Naive thymus-derived CD4-positive, alpha-beta T cell (primary cell): ENCODE results near the gene DYNC1I1. TPM values are rescaled to one million over a fixed set of nuclear protein-coding genes. Genes with fewer than 3 reads are reported as not detected.

Source experiments
- ATAC-seq: fragments of 150-1000 bp; cut with Tn5 transposase; 2 replicates; pipeline ENCODE4 v1.10.0; 2021; ENCODE audit warnings: mild to moderate bottlenecking, moderate library complexity
- CTCF ChIA-PET: fragments of 350-600 bp; sonication (Branson Sonifier 250); formaldehyde crosslinking; loops from one replicate; lab custom pipeline; 2021; ENCODE audit warnings: antibody characterized with exemption; lab: Charles Lee
- POLR2A ChIA-PET: fragments of 350-600 bp; sonication (Branson Sonifier 250); formaldehyde crosslinking; loops from one replicate; lab custom pipeline; 2021; ENCODE audit warnings: antibody characterized with exemption, inconsistent platforms; lab: Charles Lee
- DNase-seq, 9 donors: peaks; one replicate each; pipeline versions ENCODE4 v3.0.0 to v3.0.0-alpha.2; 2020 to 2022; ENCODE audit warnings: mixed read lengths in 1 of 9
- H3K27ac ChIP-seq: one replicate; pipeline ENCODE4 v1.7.0; 2013; ENCODE audit warnings: mild to moderate bottlenecking, low read depth, low read length, moderate library complexity
- H3K27me3 ChIP-seq, 2 donors: one replicate each; pipeline ENCODE4 v1.7.0; 2013; ENCODE audit warnings: low read length in 2 of 2, mild to moderate bottlenecking in 2 of 2, moderate library complexity in 2 of 2; ENCODE audit not compliant: control insufficient read depth in 2 of 2, insufficient read depth in 2 of 2
- H3K36me3 ChIP-seq, 3 experiments: 1 replicate in 2 of 3; 2 replicates in 1 of 3; pipeline ENCODE4 v1.7.0; 2013; ENCODE audit warnings: low read length in 3 of 3, mild to moderate bottlenecking in 3 of 3, moderate library complexity in 1 of 3; ENCODE audit not compliant: insufficient read depth in 3 of 3, control insufficient read depth in 2 of 3
- H3K4me1 ChIP-seq, 2 donors: one replicate each; pipeline ENCODE4 v1.7.0; 2013; ENCODE audit warnings: low read length in 2 of 2, mild to moderate bottlenecking in 2 of 2, moderate library complexity in 1 of 2; ENCODE audit not compliant: control insufficient read depth in 2 of 2, insufficient read depth in 2 of 2
- H3K4me3 ChIP-seq: 2 replicates; pipeline ENCODE4 v1.7.0; 2013; ENCODE audit warnings: mild to moderate bottlenecking, low read length
- H3K9me3 ChIP-seq, 3 experiments: 1 replicate in 2 of 3; 2 replicates in 1 of 3; pipeline ENCODE4 v1.7.0; 2013; ENCODE audit warnings: low read length in 3 of 3; ENCODE audit not compliant: control insufficient read depth in 2 of 3
- H3K27ac Mint-ChIP-seq, 9 donors: one replicate each; pipeline ENCODE4 v1.8.0; 2020 to 2022; ENCODE audit warnings: mixed read lengths in 9 of 9, mild to moderate bottlenecking in 8 of 9, moderate library complexity in 5 of 9, inconsistent platforms in 2 of 9
- H3K27me3 Mint-ChIP-seq, 5 donors: one replicate each; pipeline ENCODE4 v1.8.0; 2021 to 2022; ENCODE audit warnings: mixed read lengths in 5 of 5, mild to moderate bottlenecking in 1 of 5
- H3K36me3 Mint-ChIP-seq, 5 donors: one replicate each; pipeline ENCODE4 v1.8.0; 2020 to 2022; ENCODE audit warnings: mixed read lengths in 5 of 5, mild to moderate bottlenecking in 3 of 5, inconsistent platforms in 1 of 5
- H3K4me1 Mint-ChIP-seq, 7 donors: one replicate each; pipeline ENCODE4 v1.8.0; 2020 to 2022; ENCODE audit warnings: mixed read lengths in 7 of 7, mild to moderate bottlenecking in 3 of 7, inconsistent platforms in 1 of 7
- H3K4me3 Mint-ChIP-seq, 10 donors: one replicate each; pipeline ENCODE4 v1.8.0; 2020 to 2022; ENCODE audit warnings: mild to moderate bottlenecking in 10 of 10, mixed read lengths in 10 of 10, moderate library complexity in 6 of 10, inconsistent platforms in 2 of 10
- H3K9me3 Mint-ChIP-seq, 11 donors: one replicate each; pipeline ENCODE4 v1.8.0; 2020 to 2022; ENCODE audit warnings: mixed read lengths in 11 of 11, mild to moderate bottlenecking in 4 of 11, inconsistent platforms in 1 of 11, moderate library complexity in 1 of 11
- intact Hi-C, 2 donors: fragments of 100-400 bp; cut with micrococcal nuclease; formaldehyde crosslinking; loops; one replicate each; pipeline ENCODE4 v1.15.1; 2023
- polyA plus RNA-seq, 2 donors: library from polyadenylated mRNA; unstranded; fragments of 300-500 nt; fragmentation: Illumina TruSeq; gene quantifications; one replicate each; pipeline ENCODE4 v1.2.3, GENCODE V29; 2021
- total RNA-seq, 6 experiments: library from RNA in 5 of 6; stranded (reverse) in 5 of 6; gene quantifications; 1 replicate in 5 of 6; 2 replicates in 1 of 6; pipeline ENCODE4 v1.2.3 and lab custom pipeline; 2021 to 2026

The DYNC1I1 gene
- total and polyA plus RNA-seq, 7 experiments from 2014 or later: 0.61 TPM; not detected in 6

- H3K36me3 Mint-ChIP-seq: no peaks in the 10 kb centered on the region
- Histone ChIP-seq H3K4me3 (no peak overlapping the region), H3K4me1 (no peaks in the 10 kb centered on the region), H3K27ac (no peak overlapping the region), H3K27me3 (no peaks in the 10 kb centered on the region), H3K9me3 (no peaks in the 10 kb centered on the region), H3K36me3 (no peaks in the 10 kb centered on the region)
- ATAC-seq (no peak), DNase-seq (no peak)
- intact Hi-C loops: no loop called here
- POLR2A ChIA-PET: no interaction called here
- no peak overlapping the region for H3K4me3 Mint-ChIP-seq
- peaks cover 15 to 55% (median 28%) of the 10 kb centered on the region in 5 donors for H3K27me3 Mint-ChIP-seq
- CTCF ChIA-PET: no interaction called here
- H3K27ac Mint-ChIP-seq: no peak overlapping the region
- H3K9me3 Mint-ChIP-seq: peaks cover 0 to 2% (median 0%) of the 10 kb centered on the region in 11 donors
- peaks cover 0 to 4% (median 0%) of the 10 kb centered on the region in 7 donors for H3K4me1 Mint-ChIP-seq
These were observed 242.3 kb downstream of the DYNC1I1 start for GRCh38 chr7:96014617-96015016.

DNA sequence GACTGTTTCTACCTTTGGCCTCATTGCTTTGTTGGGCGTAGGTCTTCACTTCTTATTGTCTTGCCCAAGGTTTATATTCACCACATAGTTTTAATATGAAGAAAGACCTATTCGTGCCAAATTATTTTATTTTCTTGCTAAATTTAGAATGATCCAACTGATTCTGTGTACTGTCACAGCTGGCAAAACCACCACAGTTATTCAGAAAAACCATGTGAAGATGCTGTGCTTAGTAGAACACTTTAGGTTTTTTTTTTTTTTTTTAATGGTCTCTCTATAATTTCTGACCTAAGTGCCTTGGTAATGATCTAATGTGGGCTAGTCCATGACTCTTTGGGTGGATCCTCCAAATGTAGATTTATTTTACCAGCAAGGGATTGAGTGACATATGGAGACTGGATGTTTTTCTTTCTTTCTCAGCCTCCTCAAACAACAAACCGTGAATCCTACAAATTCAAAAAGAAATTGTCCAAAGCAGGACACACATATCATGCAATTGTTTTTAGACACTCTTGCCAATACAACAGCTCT, 243.8 kb downstream of the DYNC1I1 start:
- Histone ChIP-seq H3K27me3 (no peaks in the 10 kb centered on the region), H3K9me3 (no peaks in the 10 kb centered on the region), H3K36me3 (no peaks in the 10 kb centered on the region), H3K4me1 (no peaks in the 10 kb centered on the region), H3K27ac (no peak overlapping the region), H3K4me3 (no peak overlapping the region)
- ChIA-PET POLR2A (no interaction called here), CTCF (no interaction called here)
- Mint-ChIP-seq H3K4me1 (peaks cover 0 to 4% (median 0%) of the 10 kb centered on the region in 7 donors), H3K36me3 (no peaks in the 10 kb centered on the region), H3K27ac (no peak overlapping the region), H3K9me3 (peaks cover 0 to 4% (median 0%) of the 10 kb centered on the region in 11 donors), H3K4me3 (no peak overlapping the region), H3K27me3 (peaks cover 15 to 55% (median 29%) of the 10 kb centered on the region in 5 donors)
- ATAC-seq (no peak), DNase-seq (no peak)
- intact Hi-C loops: no loop called here

- no peak for ATAC-seq
These were observed 244.4 kb downstream of the DYNC1I1 start for GRCh38 chr7:96016735-96017134.

DNA sequence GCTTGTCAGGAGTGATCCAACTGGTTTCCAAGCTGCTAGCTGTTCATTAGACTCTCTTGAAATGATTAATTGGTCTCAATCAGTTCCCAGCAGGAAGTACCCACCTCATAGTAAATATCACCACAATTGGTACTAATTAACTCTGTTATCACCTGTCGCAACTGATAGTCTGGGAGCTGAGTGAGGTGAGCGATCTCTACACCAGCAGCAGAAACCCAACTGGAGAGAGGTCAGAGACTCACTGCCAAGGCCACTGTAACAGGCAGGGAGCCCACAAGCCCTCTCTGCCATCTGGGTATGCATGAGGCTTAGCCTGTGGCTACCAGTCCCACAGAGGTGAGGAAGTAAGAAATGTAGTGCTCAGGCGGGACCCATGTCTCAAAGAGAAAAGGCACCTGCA, 245.5 kb downstream of the DYNC1I1 start:
- H3K4me3 ChIP-seq: no peak overlapping the region
- no peaks in the 10 kb centered on the region for H3K36me3 Mint-ChIP-seq
- peaks cover 10 to 44% (median 28%) of the 10 kb centered on the region in 5 donors for H3K27me3 Mint-ChIP-seq
- H3K9me3 Mint-ChIP-seq: peaks cover 0 to 4% (median 0%) of the 10 kb centered on the region in 11 donors
- no peaks in the 10 kb centered on the region for H3K27me3 ChIP-seq
- H3K27ac ChIP-seq: no peak overlapping the region
- H3K27ac Mint-ChIP-seq: no peak overlapping the region
- no peaks in the 10 kb centered on the region for H3K4me1 ChIP-seq
- CTCF ChIA-PET: no interaction called here
- ATAC-seq (no peak), DNase-seq (no peak)
- POLR2A ChIA-PET: no interaction called here
- peaks cover 0 to 4% (median 0%) of the 10 kb centered on the region in 7 donors for H3K4me1 Mint-ChIP-seq
- H3K36me3 ChIP-seq: no peaks in the 10 kb centered on the region
- H3K9me3 ChIP-seq: no peaks in the 10 kb centered on the region
- intact Hi-C loops: no loop called here
- no peak overlapping the region for H3K4me3 Mint-ChIP-seq

More at GRCh38 chr7:96016735-96017134, 244.4 kb downstream of the DYNC1I1 start:
- Mint-ChIP-seq H3K9me3 (peaks cover 0 to 4% (median 0%) of the 10 kb centered on the region in 11 donors), H3K4me3 (no peak overlapping the region), H3K27me3 (peaks cover 15 to 53% (median 29%) of the 10 kb centered on the region in 5 donors), H3K4me1 (peaks cover 0 to 4% (median 0%) of the 10 kb centered on the region in 7 donors), H3K27ac (no peak overlapping the region), H3K36me3 (no peaks in the 10 kb centered on the region)
- no peak overlapping the region for H3K4me3 ChIP-seq
- no peaks in the 10 kb centered on the region for H3K9me3 ChIP-seq
- ChIA-PET POLR2A (no interaction called here), CTCF (no interaction called here)
- no peaks in the 10 kb centered on the region for H3K4me1 ChIP-seq
- no peaks in the 10 kb centered on the region for H3K27me3 ChIP-seq
- H3K36me3 ChIP-seq: no peaks in the 10 kb centered on the region
- intact Hi-C loops: no loop called here
- no peak overlapping the region for H3K27ac ChIP-seq
- DNase-seq: no peak

- Histone ChIP-seq H3K4me1 (no peaks in the 10 kb centered on the region), H3K9me3 (no peaks in the 10 kb centered on the region), H3K27me3 (no peaks in the 10 kb centered on the region), H3K36me3 (no peaks in the 10 kb centered on the region), H3K27ac (no peak overlapping the region), H3K4me3 (no peak overlapping the region)
- POLR2A ChIA-PET: no interaction called here
- no peak for DNase-seq
- H3K27ac Mint-ChIP-seq: no peak overlapping the region
- peaks cover 0 to 4% (median 0%) of the 10 kb centered on the region in 7 donors for H3K4me1 Mint-ChIP-seq
- no peak overlapping the region for H3K4me3 Mint-ChIP-seq
- H3K36me3 Mint-ChIP-seq: no peaks in the 10 kb centered on the region
- peaks cover 0 to 5% (median 0%) of the 10 kb centered on the region in 11 donors for H3K9me3 Mint-ChIP-seq
- ATAC-seq: no peak
- intact Hi-C loops: no loop called here
- CTCF ChIA-PET: interaction anchor here (0.7 kb wide), 1 partner anchor 56 kb away, joined by 4 read pairs; no protein-coding TSS in a partner anchor
- peaks cover 0 to 31% (median 18%) of the 10 kb centered on the region in 5 donors for H3K27me3 Mint-ChIP-seq
These were observed 249.2 kb downstream of the DYNC1I1 start for GRCh38 chr7:96021568-96021967.

DNA sequence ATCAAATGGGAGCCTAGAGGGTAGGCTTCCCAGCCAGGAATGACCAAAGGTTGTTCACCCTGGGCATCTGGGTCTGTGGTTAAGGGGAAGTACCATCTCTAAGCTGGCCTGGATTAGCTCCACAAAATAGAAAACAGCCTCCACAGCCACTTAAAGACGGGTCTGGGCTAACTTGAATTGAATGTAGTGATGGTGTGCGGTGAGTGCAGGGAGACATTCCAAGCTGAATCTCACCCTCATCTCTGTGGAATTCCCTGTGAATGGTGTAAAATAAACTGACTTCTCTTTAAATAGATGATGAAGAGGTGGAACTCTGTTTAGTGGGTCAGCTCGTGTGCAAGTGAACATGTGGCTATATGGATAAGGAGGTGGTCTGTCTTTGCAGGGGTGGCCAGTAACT, 251.0 kb downstream of the DYNC1I1 start:
- Mint-ChIP-seq H3K27ac (no peak overlapping the region), H3K4me1 (no peaks in the 10 kb centered on the region), H3K9me3 (peaks cover 0 to 3% (median 0%) of the 10 kb centered on the region in 11 donors), H3K27me3 (peaks cover 0 to 34% (median 26%) of the 10 kb centered on the region in 5 donors), H3K36me3 (no peaks in the 10 kb centered on the region), H3K4me3 (no peak overlapping the region)
- ChIA-PET POLR2A (no interaction called here), CTCF (no interaction called here)
- H3K4me1 ChIP-seq: no peaks in the 10 kb centered on the region
- H3K27ac ChIP-seq: no peak overlapping the region
- no peaks in the 10 kb centered on the region for H3K27me3 ChIP-seq
- no peaks in the 10 kb centered on the region for H3K36me3 ChIP-seq
- intact Hi-C loops: no loop called here
- no peaks in the 10 kb centered on the region for H3K9me3 ChIP-seq
- ATAC-seq: no peak
- no peak overlapping the region for H3K4me3 ChIP-seq
- no peak for DNase-seq

DNA sequence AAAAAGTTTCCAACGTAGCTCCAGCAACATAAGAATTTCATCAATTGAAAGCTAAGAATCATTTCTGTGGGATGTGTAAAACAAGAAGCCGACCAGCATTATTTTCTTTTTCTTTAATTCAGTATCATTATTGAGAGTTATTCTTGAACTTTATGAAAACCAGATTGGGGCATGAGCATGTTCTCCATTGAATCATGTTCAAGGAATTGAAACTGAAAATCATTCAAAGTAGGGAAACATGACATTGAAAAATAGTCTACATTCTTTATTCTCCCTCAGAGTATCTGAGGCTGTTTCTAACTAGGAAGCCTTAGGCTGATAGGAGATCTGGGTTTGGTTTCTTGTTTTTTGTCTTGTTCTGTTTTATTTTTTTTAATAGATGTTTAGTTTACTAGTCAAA, 253.7 kb downstream of the DYNC1I1 start:
- ChIA-PET POLR2A (no interaction called here), CTCF (no interaction called here)
- peaks cover 0 to 6% (median 0%) of the 10 kb centered on the region in 7 donors for H3K4me1 Mint-ChIP-seq
- Histone ChIP-seq H3K4me3 (no peak overlapping the region), H3K36me3 (no peaks in the 10 kb centered on the region), H3K27ac (no peak overlapping the region), H3K4me1 (no peaks in the 10 kb centered on the region), H3K27me3 (no peaks in the 10 kb centered on the region), H3K9me3 (no peaks in the 10 kb centered on the region)
- H3K9me3 Mint-ChIP-seq: peaks cover 0 to 2% (median 0%) of the 10 kb centered on the region in 11 donors
- H3K36me3 Mint-ChIP-seq: no peaks in the 10 kb centered on the region
- no peak for ATAC-seq
- no peak for DNase-seq
- H3K4me3 Mint-ChIP-seq: no peak overlapping the region
- no peak overlapping the region for H3K27ac Mint-ChIP-seq
- intact Hi-C loops: no loop called here
- H3K27me3 Mint-ChIP-seq: peaks cover 0 to 33% (median 17%) of the 10 kb centered on the region in 5 donors
